Stimulated activated CD8-positive, alpha-beta memory T cell treated with anti-CD3 and anti-CD28 coated beads, Interleukin-7, amount 100 ng/mL, for 24 hours (primary cell): ENCODE measurements around the gene LMAN2.
A peak's percentile ranks its signal among the peaks of the same experiment; 100 is the strongest.
"Not testable (repeated sequence)": the region's sequence is repeated elsewhere in the genome, so short reads cannot be mapped to it uniquely, and the experiment has no call there.

Source experiments
- DNase-seq: peaks from one replicate; pipeline ENCODE4 v3.0.0-alpha.2; 2020; ENCODE audit warnings: low read depth

The LMAN2 gene

GRCh38 chr5:177378884-177379883 is 27.7 kb upstream of the LMAN2 start:
- no peak for DNase-seq

- DNase-seq, result no peak
Observed at GRCh38 chr5:177377851-177378776, 26.6 kb upstream of the LMAN2 start.

GRCh38 chr5:177376107-177376506 is 24.6 kb upstream of the LMAN2 start:
- no peak for DNase-seq

GRCh38 chr5:177375516-177375915 is 24.0 kb upstream of the LMAN2 start:
- not testable (repeated sequence) for DNase-seq

GRCh38 chr5:177374211-177374610 is 22.7 kb upstream of the LMAN2 start:
- no peak for DNase-seq

- no peak for DNase-seq
Observed at GRCh38 chr5:177373806-177374205, 22.3 kb upstream of the LMAN2 start.

- no peak for DNase-seq
Observed at GRCh38 chr5:177372910-177373309, 21.4 kb upstream of the LMAN2 start.

GRCh38 chr5:177372034-177372896 is 20.8 kb upstream of the LMAN2 start:
- no peak for DNase-seq

GRCh38 chr5:177371120-177372033 is 19.9 kb upstream of the LMAN2 start:
- no peak for DNase-seq

GRCh38 chr5:177370488-177371119 is 19.1 kb upstream of the LMAN2 start:
- DNase-seq, result peak; percentile 34

- no peak for DNase-seq
Observed at GRCh38 chr5:177369645-177370440, 18.4 kb upstream of the LMAN2 start.

GRCh38 chr5:177368869-177369644 is 17.6 kb upstream of the LMAN2 start:
- DNase-seq, result no peak

GRCh38 chr5:177367981-177368868 is 16.8 kb upstream of the LMAN2 start:
- DNase-seq, result no peak

- no peak for DNase-seq
Observed at GRCh38 chr5:177367323-177367848, 15.9 kb upstream of the LMAN2 start.

- DNase-seq, result no peak
Observed at GRCh38 chr5:177366528-177367322, 15.3 kb upstream of the LMAN2 start.

GRCh38 chr5:177365845-177366527 is 14.5 kb upstream of the LMAN2 start:
- no peak for DNase-seq
